WTC11 (cell line): ENCODE measurements around the gene ZCWPW1. TPM values are rescaled to one million over a fixed set of nuclear protein-coding genes. Genes with fewer than 3 reads are reported as not detected.

Experiments used
- ATAC-seq: fragments of 200-7000 bp; cut with Tn5 transposase; 2 replicates; pipeline ENCODE4 v1.10.0; 2021; ENCODE audit warnings: mild to moderate bottlenecking, moderate library complexity
- CTCF ChIA-PET: fragments of 300-600 bp; sonication (Branson Sonifier 250); formaldehyde crosslinking; loops from one replicate; lab custom pipeline; 2021; ENCODE audit warnings: antibody characterized with exemption; lab: Charles Lee
- POLR2A ChIA-PET: fragments of 350-600 bp; sonication (Branson Sonifier 250); formaldehyde crosslinking; loops from one replicate; lab custom pipeline; 2021; ENCODE audit warnings: antibody characterized with exemption; lab: Charles Lee
- DNase-seq: peaks from one replicate; pipeline ENCODE4 v3.0.0; 2021; ENCODE audit warnings: low spot score
- H3K27ac Mint-ChIP-seq: 2 replicates; pipeline ENCODE4 v1.8.0; 2021; ENCODE audit warnings: mixed read lengths
- H3K27me3 Mint-ChIP-seq: 2 replicates; pipeline ENCODE4 v1.8.0; 2021; ENCODE audit warnings: low read depth, mild to moderate bottlenecking, moderate library complexity, mixed read lengths
- H3K36me3 Mint-ChIP-seq: 2 replicates; pipeline ENCODE4 v1.8.0; 2021; ENCODE audit warnings: mixed read lengths
- H3K4me1 Mint-ChIP-seq: 2 replicates; pipeline ENCODE4 v1.8.0; 2022; ENCODE audit warnings: mixed read lengths
- H3K4me3 Mint-ChIP-seq: 2 replicates; pipeline ENCODE4 v1.8.0; 2021; ENCODE audit warnings: mild to moderate bottlenecking, moderate library complexity, mixed read lengths
- H3K9me3 Mint-ChIP-seq: 2 replicates; pipeline ENCODE4 v1.8.0; 2021; ENCODE audit warnings: mixed read lengths
- ARID4B ChIP-seq: sonication (generic); formaldehyde crosslinking; IDR thresholded peaks from 2 replicates; pipeline ENCODE4 v1.8.0; 2023; ENCODE audit warnings: missing genetic modification reagents, mild to moderate bottlenecking, borderline replicate concordance
- CTCF ChIP-seq: fragments of 200-600 bp; IDR thresholded peaks from 2 replicates; pipeline ENCODE4 v1.8.0; 2022; ENCODE audit warnings: antibody characterized with exemption
- EMX1 ChIP-seq: fragments of 250-450 bp; sonication (Bioruptor Pico); IDR thresholded peaks from 2 replicates; pipeline ENCODE4 v1.8.0; 2021; ENCODE audit warnings: mild to moderate bottlenecking
- ESRRA ChIP-seq: sonication (generic); formaldehyde crosslinking; IDR thresholded peaks from 2 replicates; pipeline ENCODE4 v1.8.1; 2022; ENCODE audit warnings: mild to moderate bottlenecking, missing genetic modification reagents, borderline replicate concordance
- ETV6 ChIP-seq: sonication (generic); formaldehyde crosslinking; IDR thresholded peaks from 2 replicates; pipeline ENCODE4 v1.8.1; 2022; ENCODE audit warnings: mild to moderate bottlenecking, missing genetic modification reagents
- FOXP4 ChIP-seq: sonication (generic); formaldehyde crosslinking; IDR thresholded peaks from 2 replicates; pipeline ENCODE4 v1.8.0; 2022; ENCODE audit warnings: mild to moderate bottlenecking, missing genetic modification reagents
- GTF2I ChIP-seq: fragments of 250-450 bp; sonication (Bioruptor Pico); conservative IDR thresholded peaks from 2 replicates; pipeline ENCODE4 v1.4.0; 2021; ENCODE audit warnings: mild to moderate bottlenecking
- HMGXB4 ChIP-seq: sonication (generic); formaldehyde crosslinking; IDR thresholded peaks from 2 replicates; pipeline ENCODE4 v1.8.1; 2023; ENCODE audit warnings: mild to moderate bottlenecking, moderate library complexity, missing genetic modification reagents
- JUN ChIP-seq: sonication (generic); formaldehyde crosslinking; IDR thresholded peaks from 2 replicates; pipeline ENCODE4 v1.8.0; 2023; ENCODE audit warnings: mild to moderate bottlenecking, missing genetic modification reagents
- MAX ChIP-seq: sonication (generic); formaldehyde crosslinking; IDR thresholded peaks from 2 replicates; pipeline ENCODE4 v1.8.0; 2022; ENCODE audit warnings: mild to moderate bottlenecking, missing genetic modification reagents
- OVOL2 ChIP-seq: fragments of 250-450 bp; sonication (Bioruptor Pico); IDR thresholded peaks from 2 replicates; pipeline ENCODE4 v1.9.0; 2021; ENCODE audit warnings: mild to moderate bottlenecking, borderline replicate concordance
- PRDM15 ChIP-seq: sonication (generic); formaldehyde crosslinking; IDR thresholded peaks from 2 replicates; pipeline ENCODE4 v1.8.0; 2022; ENCODE audit warnings: missing genetic modification reagents
- RORB ChIP-seq: fragments of 250-450 bp; sonication (Bioruptor Pico); IDR thresholded peaks from 2 replicates; pipeline ENCODE4 v1.9.0; 2021; ENCODE audit warnings: mild to moderate bottlenecking
- SMAD3 ChIP-seq: sonication (generic); formaldehyde crosslinking; IDR thresholded peaks from 2 replicates; pipeline ENCODE4 v1.8.0; 2022; ENCODE audit warnings: missing genetic modification reagents, mild to moderate bottlenecking, borderline replicate concordance
- ZBTB43 ChIP-seq: sonication (generic); formaldehyde crosslinking; IDR thresholded peaks from 2 replicates; pipeline ENCODE4 v1.8.1; 2023; ENCODE audit warnings: mild to moderate bottlenecking, missing genetic modification reagents
- ZNF219 ChIP-seq: sonication (generic); formaldehyde crosslinking; IDR thresholded peaks from 2 replicates; pipeline ENCODE4 v1.8.0; 2023; ENCODE audit warnings: missing genetic modification reagents, mild to moderate bottlenecking, borderline replicate concordance
- ZNF671 ChIP-seq: fragments of 250-450 bp; sonication (Bioruptor Pico); IDR thresholded peaks from 2 replicates; pipeline ENCODE4 v1.8.0; 2021; ENCODE audit warnings: mild to moderate bottlenecking
- ZSCAN18 ChIP-seq: fragments of 250-450 bp; sonication (Bioruptor Pico); IDR thresholded peaks from 2 replicates; pipeline ENCODE4 v2.1.2; 2022; ENCODE audit warnings: mild to moderate bottlenecking, moderate library complexity
- total RNA-seq: library from RNA; stranded (reverse); gene quantifications from 3 replicates; pipeline ENCODE4 v1.2.3, GENCODE V29; 2021

ZCWPW1 gene
- total RNA-seq, 1 experiment from 2014 or later, result 1.4 TPM

- TF ChIP-seq GTF2I, result no peak
- no peak for TF ChIP-seq PRDM15 (CRISPR knock-in tag)
- no peak for TF ChIP-seq ZBTB43 (CRISPR knock-in tag)
- TF ChIP-seq ESRRA, result no peak
- TF ChIP-seq SMAD3 (CRISPR knock-in tag), result no peak
- TF ChIP-seq ARID4B, result no peak
- TF ChIP-seq ZNF671 (CRISPR knock-in tag), result no peak
These were observed 42.5 kb upstream of the ZCWPW1 start (continued) for GRCh38 chr7:100471021-100471420.

- DNase-seq, result peak; percentile 95
- ChIA-PET POLR2A (interaction anchor here (0.7 to 1.2 kb wide), 4 partner anchors 10 to 70 kb away, joined by 3 to 4 read pairs (median 4); partner anchors contain the start of genes TSC22D4 and ZCWPW1), CTCF (interaction anchor here (0.5 to 3.3 kb wide), 49 partner anchors 9 to 420 kb away, joined by 3 to 82 read pairs (median 4); partner anchors contain the start of genes AGFG2, FBXO24, LAMTOR4 and LRCH4)
- Mint-ChIP-seq H3K27me3 (no peaks in the 10 kb centered on the region), H3K4me1 (peaks cover 13% of the 10 kb centered on the region; the same call in 1 of the 2 replicates), H3K4me3 (no peak overlapping the region), H3K9me3 (no peaks in the 10 kb centered on the region), H3K36me3 (no peaks in the 10 kb centered on the region), H3K27ac (no peak overlapping the region)
- ATAC-seq, result peak; percentile 85
- TF ChIP-seq OVOL2 (CRISPR knock-in tag) (no peak), EMX1 (no peak), ZSCAN18 (no peak), RORB (CRISPR knock-in tag) (no peak), ZNF219 (CRISPR knock-in tag) (no peak), FOXP4 (CRISPR knock-in tag) (no peak), JUN (no peak), MAX (CRISPR knock-in tag) (no peak), ETV6 (CRISPR knock-in tag) (no peak), CTCF (peak; percentile 97), HMGXB4 (CRISPR knock-in tag) (peak; percentile 33; the same call in 1 of the 2 replicates)
These were observed 40.9 kb upstream of the ZCWPW1 start for GRCh38 chr7:100469227-100470044.
